SH-SY5Y (cell line): ENCODE results near the gene EDN2.

ENCODE experiments used
- GATA2 ChIP-seq: IDR thresholded peaks from 2 replicates; pipeline ENCODE4 v1.6.1; 2011; ENCODE audit warnings: mild to moderate bottlenecking, low read depth, low read length
- GATA3 ChIP-seq: IDR thresholded peaks from 2 replicates; pipeline ENCODE4 v1.6.1; 2011; ENCODE audit warnings: low read depth, mild to moderate bottlenecking, low read length, moderate library complexity

DNA sequence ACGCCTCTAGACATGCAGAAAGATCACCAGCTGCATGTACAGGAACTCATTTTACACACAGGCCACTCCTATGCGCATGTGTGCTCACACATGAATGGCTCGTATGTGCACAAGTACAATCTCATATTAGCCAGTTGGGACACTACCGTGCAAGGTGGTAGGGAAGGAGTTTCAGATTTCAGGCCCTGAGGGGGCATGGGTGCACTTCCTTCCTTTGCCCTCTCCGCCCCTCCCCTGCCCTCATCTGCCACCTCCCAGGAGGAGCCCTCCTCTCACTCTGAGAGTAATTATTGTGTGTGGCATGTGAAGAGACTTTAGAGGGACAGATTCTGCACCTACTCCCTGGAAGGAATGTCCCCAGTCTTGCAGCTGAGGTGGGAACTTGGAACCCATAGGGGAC is 14.8 kb downstream of the EDN2 start:
- no peak for TF ChIP-seq GATA2
- TF ChIP-seq GATA3: no peak
